Measurements from ENCODE around the gene DRAP1. TPM values are rescaled to one million over a fixed set of nuclear protein-coding genes. Genes with fewer than 3 reads are reported as not detected.

The DRAP1 gene
- total RNA-seq, 5 donors from 2014 or later (not counting 1 experiment from before 2014, with no cell fraction given) = 56.3 to 122 (median 107) TPM

GRCh38 chr11:65885808-65886536 is 33.3 kb upstream of the DRAP1 start:
- Mint-ChIP-seq H3K27me3 (no peaks in the 10 kb centered on the region), H3K36me3 (peaks cover 4% of the 10 kb centered on the region), H3K27ac (peak overlapping the region; percentile 39 to 93), H3K9me3 (no peaks in the 10 kb centered on the region), H3K4me3 (peak overlapping the region; percentile 63 to 94 (median 85)), H3K4me1 (peaks cover 58 to 62% (median 58%) of the 10 kb centered on the region in 3 donors)
- no peaks in the 10 kb centered on the region for H3K27me3 ChIP-seq (replicated peaks in 1 of 2; ENCODE audit: control insufficient read depth in 2 of 2, extremely low read depth in 1 of 2, insufficient read depth in 2 of 2, low read length in 1 of 2)
- POLR2A ChIA-PET = interaction anchor here in 1 of 2 donors (0.5 to 0.7 kb wide), 2 partner anchors 7 to 101 kb away, joined by 3 to 8 read pairs; no protein-coding TSS in a partner anchor
- DNase-seq = no peak
- CTCF ChIA-PET = interaction anchor here (0.5 to 9.7 kb wide), 16 partner anchors 12 to 271 kb away, joined by 3 to 167 read pairs (median 4); partner anchors contain the start of genes CFL1 (in 1 of the 2), FOSL1 (in 1 of the 2), KAT5 (in 1 of the 2) and MUS81 (in 1 of the 2)
- no peak for ATAC-seq (replicated peaks in 1 of 4)
- WGBS (ENCODE audit: insufficient coverage) = 95% methylated on average over 4 of the region's 12 CpGs
- H3K36me3 ChIP-seq (ENCODE audit: control insufficient read depth in 2 of 2, extremely low read depth in 1 of 2, insufficient read depth in 1 of 2, low read length in 1 of 2) = peaks cover 18 to 45% of the 10 kb centered on the region in 2 donors
- no peak overlapping the region for H3K27ac ChIP-seq (ENCODE audit: low read length)
- H3K9me3 ChIP-seq = no peaks in the 10 kb centered on the region
- no peak overlapping the region for H3K4me3 ChIP-seq (ENCODE audit: control insufficient read depth in 1 of 2, extremely low read depth in 1 of 2, low read length in 1 of 2)
- peaks cover 13 to 58% of the 10 kb centered on the region in 2 experiments for H3K4me1 ChIP-seq (ENCODE audit: control insufficient read depth in 1 of 2, extremely low read depth in 1 of 2, insufficient read depth in 2 of 2, low read length in 2 of 2)

GRCh38 chr11:65886826-65887722 is 32.2 kb upstream of the DRAP1 start:
- no peak for DNase-seq
- ATAC-seq (replicated peaks in 1 of 4) = no peak
- peaks cover 55 to 63% (median 59%) of the 10 kb centered on the region in 3 donors for H3K4me1 Mint-ChIP-seq
- CTCF ChIA-PET = interaction anchor here (0.8 to 9.7 kb wide), 5 partner anchors 18 to 175 kb away, joined by 3 to 167 read pairs (median 3); partner anchors contain the start of genes CFL1 (in 1 of the 2), KAT5 (in 1 of the 2) and MUS81 (in 1 of the 2)
- H3K27me3 Mint-ChIP-seq = no peaks in the 10 kb centered on the region
- no peaks in the 10 kb centered on the region for H3K9me3 ChIP-seq
- H3K27ac Mint-ChIP-seq = peak overlapping the region; percentile 93 to 99
- H3K36me3 ChIP-seq (ENCODE audit: control insufficient read depth in 2 of 2, extremely low read depth in 1 of 2, insufficient read depth in 1 of 2, low read length in 1 of 2) = peaks cover 18 to 43% of the 10 kb centered on the region in 2 donors
- peak overlapping the region; percentile 91 for H3K27ac ChIP-seq (ENCODE audit: low read length)
- POLR2A ChIA-PET = interaction anchor here (0.5 to 0.6 kb wide), 3 partner anchors 8 to 156 kb away, joined by 4 to 6 read pairs (median 4); no protein-coding TSS in a partner anchor
- no peaks in the 10 kb centered on the region for H3K9me3 Mint-ChIP-seq
- WGBS (ENCODE audit: insufficient coverage) = 87% methylated on average over 12 of the region's 14 CpGs
- H3K4me3 ChIP-seq (ENCODE audit: control insufficient read depth in 1 of 2, extremely low read depth in 1 of 2, low read length in 1 of 2) = peak overlapping the region in 1 of 2 donors; percentile 92
- H3K4me1 ChIP-seq (ENCODE audit: control insufficient read depth in 1 of 2, extremely low read depth in 1 of 2, insufficient read depth in 2 of 2, low read length in 2 of 2) = peaks cover 18 to 57% of the 10 kb centered on the region in 2 experiments
- H3K36me3 Mint-ChIP-seq = peaks cover 4% of the 10 kb centered on the region
- H3K4me3 Mint-ChIP-seq = peak overlapping the region; percentile 85 to 94 (median 92)
- H3K27me3 ChIP-seq (replicated peaks in 1 of 2; ENCODE audit: control insufficient read depth in 2 of 2, extremely low read depth in 1 of 2, insufficient read depth in 2 of 2, low read length in 1 of 2) = no peaks in the 10 kb centered on the region

GRCh38 chr11:65887723-65888162 is 31.5 kb upstream of the DRAP1 start:
- ChIA-PET POLR2A (interaction anchor here (0.6 to 0.7 kb wide), 10 partner anchors 9 to 1662 kb away, joined by 3 to 6 read pairs (median 4); partner anchors contain the start of genes MUS81 (in 1 of the 2), NUDT22 (in 1 of the 2), SCYL1 (in 1 of the 2) and TRPT1 (in 1 of the 2)), CTCF (interaction anchor here (0.6 to 9.7 kb wide), 26 partner anchors 11 to 273 kb away, joined by 3 to 167 read pairs (median 4); partner anchors contain the start of genes BANF1 (in 1 of the 2), CFL1 (in 1 of the 2), EIF1AD (in 1 of the 2) and FOSL1 (in 1 of the 2))
- Histone ChIP-seq H3K9me3 (no peaks in the 10 kb centered on the region), H3K4me3 (ENCODE audit: control insufficient read depth in 1 of 2, extremely low read depth in 1 of 2, low read length in 1 of 2) (peak overlapping the region; percentile 78 to 92), H3K36me3 (ENCODE audit: control insufficient read depth in 2 of 2, extremely low read depth in 1 of 2, insufficient read depth in 1 of 2, low read length in 1 of 2) (peaks cover 12 to 36% of the 10 kb centered on the region in 2 donors), H3K27me3 (replicated peaks in 1 of 2; ENCODE audit: control insufficient read depth in 2 of 2, extremely low read depth in 1 of 2, insufficient read depth in 2 of 2, low read length in 1 of 2) (no peaks in the 10 kb centered on the region), H3K27ac (ENCODE audit: low read length) (peak overlapping the region; percentile 91), H3K4me1 (ENCODE audit: control insufficient read depth in 1 of 2, extremely low read depth in 1 of 2, insufficient read depth in 2 of 2, low read length in 2 of 2) (peaks cover 23 to 63% of the 10 kb centered on the region in 2 experiments)
- H3K4me1 Mint-ChIP-seq = peaks cover 62 to 70% (median 64%) of the 10 kb centered on the region in 3 donors
- peaks cover 4% of the 10 kb centered on the region for H3K36me3 Mint-ChIP-seq
- peak overlapping the region; percentile 93 to 99 for H3K27ac Mint-ChIP-seq
- ATAC-seq (replicated peaks in 1 of 4) (no peak), DNase-seq (no peak)
- H3K9me3 Mint-ChIP-seq = no peaks in the 10 kb centered on the region
- H3K4me3 Mint-ChIP-seq = peak overlapping the region; percentile 85 to 94 (median 92)
- no peaks in the 10 kb centered on the region for H3K27me3 Mint-ChIP-seq
- whole genome bisulfite sequencing (ENCODE audit: insufficient coverage) = 7% methylated on average over 19 of the region's 23 CpGs

GRCh38 chr11:65888163-65888814 is 30.9 kb upstream of the DRAP1 start, which contains the start of gene FIBP:
Gene FIBP (minus strand): TSS chr11:65888471. CDS start chr11:65888418, 53 bp downstream.
- peak; percentile 66 to 68 (median 67) for ATAC-seq (replicated peaks in 1 of 4)
- Histone ChIP-seq H3K4me1 (ENCODE audit: control insufficient read depth in 1 of 2, extremely low read depth in 1 of 2, insufficient read depth in 2 of 2, low read length in 2 of 2) (peaks cover 23 to 65% of the 10 kb centered on the region in 2 experiments), H3K36me3 (ENCODE audit: control insufficient read depth in 2 of 2, extremely low read depth in 1 of 2, insufficient read depth in 1 of 2, low read length in 1 of 2) (peaks cover 11 to 31% of the 10 kb centered on the region in 2 donors), H3K27me3 (replicated peaks in 1 of 2; ENCODE audit: control insufficient read depth in 2 of 2, extremely low read depth in 1 of 2, insufficient read depth in 2 of 2, low read length in 1 of 2) (no peaks in the 10 kb centered on the region), H3K27ac (ENCODE audit: low read length) (peak within 1 kb of the TSS; percentile 91), H3K9me3 (no peaks in the 10 kb centered on the region), H3K4me3 (ENCODE audit: control insufficient read depth in 1 of 2, extremely low read depth in 1 of 2, low read length in 1 of 2) (peak within 1 kb of the TSS; percentile 78 to 92)
- peak; percentile 89 to 96 (median 94) for DNase-seq
- WGBS (ENCODE audit: insufficient coverage) = under 1% methylated on average over 37 of the region's 57 CpGs
- Mint-ChIP-seq H3K4me3 (peak within 1 kb of the TSS; percentile 85 to 94 (median 92)), H3K27ac (peak within 1 kb of the TSS; percentile 93 to 99), H3K36me3 (peaks cover 4% of the 10 kb centered on the region), H3K4me1 (peaks cover 67 to 75% (median 70%) of the 10 kb centered on the region in 3 donors), H3K9me3 (no peaks in the 10 kb centered on the region), H3K27me3 (no peaks in the 10 kb centered on the region)
- POLR2A ChIA-PET = interaction anchor here (0.6 to 3.7 kb wide), 10 partner anchors 13 to 1662 kb away, joined by 3 to 20 read pairs (median 4); partner anchors contain the start of genes MUS81 (in 2 of the 2), NUDT22 (in 1 of the 2), SCYL1 (in 1 of the 2) and TRPT1 (in 1 of the 2)
- CTCF ChIA-PET = interaction anchor here (0.6 to 9.7 kb wide), 29 partner anchors 11 to 973 kb away, joined by 3 to 167 read pairs (median 4); partner anchors contain the start of genes BANF1 (in 1 of the 2), CFL1 (in 1 of the 2), EIF1AD (in 1 of the 2) and FOSL1 (in 1 of the 2)

Data from T-cell (primary cell).